ENCODE results near the gene RASA4B.
"Not testable (repeated sequence)": the region's sequence is repeated elsewhere in the genome, so short reads cannot be mapped to it uniquely, and the experiment has no call there.

Gene RASA4B

GRCh38 chr7:102517550-102518147, at the start of gene RASA4B:
Gene RASA4B, minus strand, starts transcription at chr7:102517777. Its CDS starts 67 bp downstream, at chr7:102517710.
- not testable (repeated sequence) for FAIRE-seq; DNase-seq (ENCODE audit: low spot score)

GRCh38 chr7:102550808-102551422, 33.3 kb upstream of the RASA4B start, which contains the start of gene SPDYE2:
Gene SPDYE2, plus strand, starts transcription at chr7:102551226. Its CDS starts 2,030 bp downstream, at chr7:102553256.
- not testable (repeated sequence) for FAIRE-seq; DNase-seq (ENCODE audit: low spot score)

DNA sequence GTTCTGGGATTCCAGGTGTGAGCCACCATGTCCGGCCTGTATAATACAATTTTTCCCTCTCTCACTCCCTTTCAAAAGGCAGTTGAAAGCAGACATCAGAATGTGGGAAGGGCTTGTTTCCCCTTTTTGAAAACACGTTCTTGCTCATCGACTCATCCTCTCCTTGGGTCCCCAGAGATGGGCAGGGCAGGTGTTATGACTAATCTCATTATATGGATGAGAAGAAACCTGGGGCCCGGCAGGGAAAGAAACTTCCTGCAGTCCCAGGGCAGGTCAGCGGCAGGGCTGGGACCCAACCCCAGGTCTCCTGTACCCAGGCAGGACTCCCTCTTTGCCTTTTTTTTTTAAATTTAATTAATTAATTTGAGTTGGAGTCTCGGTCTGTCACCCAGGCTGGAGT, 28.8 kb upstream of the RASA4B start:
- not testable (repeated sequence) for DNase-seq (ENCODE audit: low spot score); FAIRE-seq

GRCh38 chr7:102545288-102545687, 27.7 kb upstream of the RASA4B start:
- not testable (repeated sequence) for DNase-seq (ENCODE audit: low spot score); FAIRE-seq

- DNase-seq (ENCODE audit: low spot score); FAIRE-seq: not testable (repeated sequence)
These were observed 26.8 kb upstream of the RASA4B start for GRCh38 chr7:102544372-102544771.

- not testable (repeated sequence) for DNase-seq (ENCODE audit: low spot score); FAIRE-seq
These were observed 26.0 kb upstream of the RASA4B start, which contains the start of gene UPK3BL2 for GRCh38 chr7:102543596-102543995. Gene UPK3BL2, minus strand, starts transcription at chr7:102543696. Its CDS starts 60 bp downstream, at chr7:102543636.

GRCh38 chr7:102542771-102543170, 25.2 kb upstream of the RASA4B start:
- not testable (repeated sequence) for FAIRE-seq; DNase-seq (ENCODE audit: low spot score)

GRCh38 chr7:102542083-102542482, 24.5 kb upstream of the RASA4B start:
- DNase-seq (ENCODE audit: low spot score); FAIRE-seq: not testable (repeated sequence)

DNA sequence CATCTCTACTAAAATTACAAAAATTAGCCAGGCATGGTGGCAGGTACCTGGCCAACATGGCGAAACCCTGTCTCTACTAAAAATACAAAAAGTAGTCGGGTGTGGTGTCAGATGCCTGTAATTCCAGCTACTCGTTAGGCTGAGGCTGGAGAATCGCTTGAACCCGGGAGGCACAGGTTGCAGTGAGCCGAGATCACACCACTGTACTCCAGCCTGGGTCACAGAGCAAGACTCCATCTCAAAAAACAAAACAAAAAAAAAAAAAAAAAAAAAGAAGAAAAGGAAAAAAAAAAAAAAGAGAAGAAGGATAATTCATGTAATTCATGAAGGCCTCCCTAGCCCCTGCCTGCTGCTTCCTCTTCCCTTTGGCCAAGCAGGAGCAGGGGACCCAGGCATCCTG, 23.0 kb upstream of the RASA4B start:
- not testable (repeated sequence) for FAIRE-seq; DNase-seq (ENCODE audit: low spot score)

DNA sequence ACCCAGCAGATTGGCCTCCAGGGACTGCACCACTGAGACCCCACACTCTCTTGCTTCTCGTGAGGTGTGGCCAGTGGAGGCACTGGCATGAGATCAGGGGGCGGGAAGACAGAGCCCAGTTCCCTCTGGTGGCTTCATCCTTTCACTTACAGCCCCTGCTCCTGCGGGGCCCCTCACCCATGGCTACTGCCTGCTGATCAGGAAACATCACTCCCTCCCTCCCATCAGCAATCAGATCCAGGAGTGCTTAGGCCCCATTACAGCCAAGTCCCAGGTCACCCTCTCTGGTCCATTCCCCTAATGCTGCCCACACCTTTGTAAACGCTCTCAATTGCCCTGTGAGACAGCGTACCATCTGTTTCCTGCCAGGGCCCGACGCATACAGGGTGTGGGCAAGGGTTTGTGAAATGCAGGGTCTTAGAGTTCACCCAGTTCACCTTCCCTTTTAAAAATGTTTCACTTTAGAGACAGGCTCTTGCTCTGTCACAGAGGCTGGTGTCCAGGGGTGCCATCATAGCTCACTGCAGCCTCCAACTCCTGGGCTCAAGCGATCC, 17.6 kb upstream of the RASA4B start:
- FAIRE-seq; DNase-seq (ENCODE audit: low spot score): not testable (repeated sequence)

GRCh38 chr7:102532127-102532526, 14.6 kb upstream of the RASA4B start:
- not testable (repeated sequence) for FAIRE-seq; DNase-seq (ENCODE audit: low spot score)

- not testable (repeated sequence) for FAIRE-seq; DNase-seq (ENCODE audit: low spot score)
These were observed 14.0 kb upstream of the RASA4B start for GRCh38 chr7:102531583-102531982.

DNA sequence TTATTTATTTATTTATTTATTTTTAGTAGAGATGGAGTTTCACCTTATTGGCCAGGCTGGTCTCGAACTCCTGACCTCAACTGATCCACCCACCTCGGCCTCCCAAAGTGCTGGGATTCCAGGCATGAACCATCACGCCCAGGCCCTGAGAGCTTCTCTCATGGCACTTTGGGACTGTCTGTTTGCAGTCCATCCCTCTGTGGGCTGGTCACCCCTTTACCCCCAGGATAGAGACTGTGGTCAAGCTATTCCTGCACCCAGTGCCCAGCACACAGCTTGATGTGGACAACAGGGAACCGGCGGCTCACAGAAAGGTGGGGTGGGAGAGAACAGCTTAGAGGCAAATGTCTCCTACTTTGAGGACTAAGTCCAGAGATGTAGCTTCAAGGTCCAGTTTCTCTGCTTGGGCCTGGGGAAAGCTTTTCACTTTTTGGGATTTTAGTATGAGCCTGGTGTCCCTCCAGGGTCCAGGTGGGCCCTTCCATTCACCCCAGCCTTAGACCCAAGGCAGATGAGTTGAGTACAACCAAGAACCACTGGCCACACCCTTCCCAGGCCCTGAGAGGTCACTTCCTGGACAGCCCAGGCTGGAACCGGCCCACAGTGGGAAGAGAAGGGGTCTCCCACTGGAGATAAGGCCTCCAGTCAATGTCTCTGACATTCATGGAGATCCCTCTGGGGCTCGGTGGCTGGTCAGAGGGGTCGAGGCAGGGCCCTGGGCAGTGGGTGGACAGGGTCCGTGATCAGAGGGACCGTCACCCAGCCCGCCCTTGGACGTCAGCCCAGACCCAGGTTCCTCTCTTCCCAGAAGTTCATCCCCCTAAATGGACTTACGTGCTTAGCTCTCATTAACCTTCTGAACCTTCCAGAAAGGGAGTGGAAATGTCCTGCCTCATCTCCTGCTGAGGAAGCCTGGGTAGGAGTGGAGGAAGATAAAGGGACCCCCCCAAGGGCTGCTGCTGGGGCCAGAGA, 10.5 kb upstream of the RASA4B start:
- DNase-seq (ENCODE audit: low spot score); FAIRE-seq: not testable (repeated sequence)

DNA sequence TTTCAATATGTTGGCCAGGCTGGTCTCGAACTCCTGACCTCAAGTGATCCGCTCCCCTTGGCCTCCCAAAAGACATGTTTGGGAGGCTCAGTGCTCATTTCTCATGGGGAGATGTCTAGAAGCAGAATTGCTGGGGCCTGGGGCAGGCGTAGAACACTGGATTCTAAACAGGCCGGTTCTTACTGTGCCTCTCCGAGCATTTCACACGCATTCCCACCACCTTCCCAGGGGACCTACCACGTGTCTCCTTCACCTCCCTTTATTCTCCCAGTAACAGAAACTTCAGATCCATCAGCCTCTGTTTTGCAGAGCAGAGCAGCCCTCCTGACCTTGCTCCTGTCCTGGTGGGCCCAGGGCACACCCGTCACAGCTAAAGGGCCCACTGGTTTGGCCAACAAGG, 9.6 kb upstream of the RASA4B start:
- FAIRE-seq = not testable (repeated sequence)

GRCh38 chr7:102524803-102525202, 7.2 kb upstream of the RASA4B start:
- not testable (repeated sequence) for DNase-seq (ENCODE audit: low spot score); FAIRE-seq

More for the DNA sequence above, 9.6 kb upstream of the RASA4B start:
- DNase-seq (ENCODE audit: low spot score) = not testable (repeated sequence)

- not testable (repeated sequence) for DNase-seq (ENCODE audit: low spot score); FAIRE-seq
These were observed 3.2 kb upstream of the RASA4B start for GRCh38 chr7:102520797-102521196.

DNA sequence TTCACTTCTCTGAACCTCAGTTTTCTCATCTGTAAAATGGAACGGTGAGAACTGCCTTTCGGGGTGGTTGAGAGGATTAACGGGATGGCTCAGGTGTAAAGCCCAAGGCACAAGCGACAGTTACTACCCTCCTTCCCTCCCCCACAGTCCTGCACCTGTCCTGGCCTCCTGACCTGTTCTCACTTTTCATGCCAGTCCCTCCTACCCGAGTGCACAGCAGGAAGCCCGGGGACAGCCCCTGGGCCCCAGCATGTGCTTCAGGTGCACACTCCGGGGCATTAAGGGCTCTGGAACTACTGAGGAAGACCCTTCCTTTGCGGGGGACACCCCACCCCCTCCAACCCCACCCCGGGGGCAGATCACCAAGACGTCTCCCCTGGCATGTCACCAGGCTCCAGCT, 626 bp downstream of the RASA4B start:
- FAIRE-seq; DNase-seq (ENCODE audit: low spot score): not testable (repeated sequence)

GRCh38 chr7:102515889-102516288, 1.7 kb downstream of the RASA4B start:
- FAIRE-seq; DNase-seq (ENCODE audit: low spot score): not testable (repeated sequence)

DNA sequence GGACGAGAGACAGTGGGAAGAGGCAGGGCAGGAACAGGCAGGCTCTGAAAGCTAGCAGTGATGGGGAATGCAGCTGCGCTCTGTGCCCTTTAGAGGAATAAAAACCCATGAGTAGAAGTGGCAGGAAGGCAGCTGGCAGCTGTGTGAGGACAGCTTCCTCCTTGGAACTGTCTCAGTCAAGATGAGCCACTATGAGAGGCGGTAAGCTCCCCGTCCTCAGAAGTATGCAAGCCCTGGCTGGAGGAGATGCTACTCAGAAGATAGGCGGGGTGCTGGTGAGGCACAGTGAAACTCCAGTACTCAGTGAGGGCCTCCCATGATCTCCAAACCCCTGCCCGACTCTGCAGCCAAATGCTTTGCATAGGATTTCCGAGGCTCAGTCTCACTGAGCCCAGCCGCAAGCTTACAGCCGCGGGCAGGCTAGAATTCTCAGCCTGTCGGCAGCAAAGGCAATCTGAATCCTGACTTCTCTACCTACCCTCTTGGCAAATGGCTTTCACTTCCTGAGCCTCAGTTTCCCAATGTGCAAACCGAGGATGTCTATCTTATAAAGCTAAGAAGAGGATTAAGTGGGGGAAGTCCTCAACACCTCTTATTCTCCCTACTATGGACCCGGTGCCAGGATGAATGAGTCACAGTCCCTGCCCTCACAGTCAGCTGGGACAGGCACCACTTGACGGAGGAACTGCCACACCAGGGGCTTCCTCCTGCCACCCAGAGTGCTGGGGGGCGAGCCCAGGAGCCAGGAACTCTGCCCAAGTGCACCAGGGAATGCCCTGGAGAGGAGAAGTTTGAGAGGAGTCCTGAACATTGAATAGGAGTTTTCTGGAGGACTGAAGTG, 2.5 kb downstream of the RASA4B start:
- not testable (repeated sequence) for FAIRE-seq; DNase-seq (ENCODE audit: low spot score)
